SK-N-SH (cell line): ENCODE data around the gene OBSCN.

Experiments
- EP300 ChIP-seq, 2 experiments: IDR thresholded peaks; 2 replicates each; pipeline versions ENCODE4 v1.4.0 to v1.6.1; 2012; ENCODE audit warnings: borderline replicate concordance in 1 of 2, low read depth in 1 of 2, low read length in 1 of 2
- POLR2AphosphoS5 ChIP-seq: IDR thresholded peaks from 2 replicates; pipeline ENCODE4 v1.6.1; 2012; ENCODE audit warnings: low read depth, low read length

DNA sequence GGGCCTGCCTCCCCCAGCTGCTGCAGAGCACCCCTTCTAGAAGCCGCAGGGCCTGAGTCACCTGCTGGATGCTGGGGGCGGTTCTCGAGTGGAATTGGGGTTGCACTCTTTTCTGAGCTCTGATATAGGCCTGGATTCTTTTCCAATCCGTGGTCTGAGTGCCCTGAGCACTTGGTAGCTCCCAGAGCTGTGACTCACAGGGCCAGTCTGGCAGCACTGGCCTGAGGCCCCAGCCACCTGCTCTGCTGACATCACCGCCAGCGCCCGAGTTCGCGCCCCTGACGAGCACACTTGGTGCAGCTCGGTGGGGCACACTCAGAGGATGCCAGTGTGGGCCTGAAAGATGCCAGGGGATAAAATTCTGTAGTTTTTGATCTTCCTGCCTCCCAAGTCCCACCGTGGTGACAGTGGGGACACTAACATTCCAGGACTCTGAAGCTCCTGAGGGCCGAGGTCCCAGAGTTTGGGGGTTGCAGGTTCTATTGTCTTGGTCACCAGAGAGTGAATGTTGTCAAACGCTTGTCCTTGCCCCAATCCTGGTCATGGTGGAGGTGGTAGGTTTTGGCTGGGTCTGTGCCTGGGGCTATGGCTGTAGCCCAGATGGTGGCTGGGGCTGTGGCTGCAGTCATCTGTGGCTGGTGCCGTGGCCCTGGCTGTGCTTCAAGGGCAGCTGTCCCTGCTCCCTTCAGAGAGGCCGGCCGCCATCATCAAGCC, 74.6 kb downstream of the OBSCN start:
- no peak for TF ChIP-seq EP300 (IDR thresholded peaks at IDR 0.05; ENCODE audit: borderline replicate concordance in 1 of 2, low read depth in 1 of 2, low read length in 1 of 2)
- TF ChIP-seq POLR2AphosphoS5 = no peak
